GM18502 (cell line): ENCODE measurements around the gene XRCC6.
"Not testable (repeated sequence)": the region's sequence is repeated elsewhere in the genome, so short reads cannot be mapped to it uniquely, and the experiment has no call there.

ENCODE experiments used
- ATAC-seq: cut with Tn5 transposase; IDR thresholded peaks from one replicate; pipeline ENCODE4 v1.9.1; 2021; ENCODE audit warnings: mild to moderate bottlenecking; ENCODE audit not compliant: unreplicated experiment, poor library complexity

XRCC6 gene

DNA sequence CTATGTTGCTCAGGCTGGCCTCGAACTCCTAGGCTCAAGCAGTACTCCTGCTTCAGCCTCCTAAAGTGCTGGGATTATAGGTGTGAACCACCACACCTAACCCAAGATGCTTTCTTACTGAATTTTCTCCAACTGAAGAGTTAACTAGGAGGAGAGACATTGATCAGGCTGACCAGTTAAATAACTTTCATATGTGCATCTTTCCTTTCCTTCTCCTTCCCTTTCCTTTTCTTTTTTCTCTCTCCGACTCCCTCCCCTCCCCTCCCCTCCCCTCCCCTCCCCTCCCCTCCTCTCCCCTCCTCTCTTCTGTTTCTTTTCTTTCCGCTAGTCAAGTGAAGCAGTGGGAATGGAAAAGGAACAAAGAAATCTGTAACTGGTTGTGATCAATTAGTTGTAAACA is 26.7 kb downstream of the XRCC6 start:
- no peak for ATAC-seq

GRCh38 chr22:41648432-41648831 is 27.3 kb downstream of the XRCC6 start:
- ATAC-seq: no peak

GRCh38 chr22:41650229-41650628 is 29.1 kb downstream of the XRCC6 start:
- ATAC-seq: no peak

DNA sequence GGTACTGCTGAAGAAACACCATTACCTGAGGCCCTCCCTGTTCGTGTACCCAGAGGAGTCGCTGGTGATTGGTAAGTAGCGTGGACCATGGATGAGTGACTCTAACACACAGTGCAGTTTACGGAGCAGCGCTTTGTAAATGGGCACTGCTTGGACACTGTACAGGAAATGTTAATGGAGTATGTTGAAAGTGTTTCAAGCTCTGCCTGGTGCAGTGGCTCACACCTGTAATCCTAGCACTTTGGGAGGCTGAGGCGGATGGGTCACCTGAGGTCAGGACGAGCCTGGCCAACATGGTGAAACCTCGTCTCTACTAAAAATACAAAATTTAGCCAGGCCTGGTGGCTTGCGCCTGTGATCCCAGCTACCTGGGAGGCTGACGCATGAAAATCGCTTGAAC is 29.7 kb downstream of the XRCC6 start:
- ATAC-seq: no peak

- no peak for ATAC-seq
Observed at GRCh38 chr22:41654322-41654721, 33.2 kb downstream of the XRCC6 start.

- ATAC-seq: no peak
Observed at GRCh38 chr22:41656556-41656955, 35.5 kb downstream of the XRCC6 start.

DNA sequence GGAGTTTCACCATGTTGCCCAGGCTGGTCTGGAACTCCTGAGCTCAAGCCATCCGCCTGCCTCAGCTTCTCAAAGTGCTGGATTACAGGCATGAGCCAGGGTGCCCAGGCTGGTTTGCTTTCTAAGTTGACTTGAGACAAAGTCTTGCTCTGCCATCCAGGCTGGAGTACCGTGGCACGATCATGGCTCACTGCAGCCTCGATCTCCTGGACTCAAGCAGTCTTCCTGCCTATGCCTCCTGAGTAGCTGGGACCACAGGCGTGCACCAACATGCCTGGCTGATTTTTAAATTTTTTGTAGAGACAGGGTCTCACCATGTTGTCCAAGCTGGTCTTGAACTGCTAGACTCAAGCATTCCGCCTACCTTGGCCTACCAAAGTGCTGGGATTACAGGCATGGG is 36.6 kb downstream of the XRCC6 start:
- ATAC-seq: no peak

GRCh38 chr22:41658869-41659268 is 37.8 kb downstream of the XRCC6 start:
- no peak for ATAC-seq

- ATAC-seq: no peak
Observed at GRCh38 chr22:41659941-41660340, 38.8 kb downstream of the XRCC6 start.

DNA sequence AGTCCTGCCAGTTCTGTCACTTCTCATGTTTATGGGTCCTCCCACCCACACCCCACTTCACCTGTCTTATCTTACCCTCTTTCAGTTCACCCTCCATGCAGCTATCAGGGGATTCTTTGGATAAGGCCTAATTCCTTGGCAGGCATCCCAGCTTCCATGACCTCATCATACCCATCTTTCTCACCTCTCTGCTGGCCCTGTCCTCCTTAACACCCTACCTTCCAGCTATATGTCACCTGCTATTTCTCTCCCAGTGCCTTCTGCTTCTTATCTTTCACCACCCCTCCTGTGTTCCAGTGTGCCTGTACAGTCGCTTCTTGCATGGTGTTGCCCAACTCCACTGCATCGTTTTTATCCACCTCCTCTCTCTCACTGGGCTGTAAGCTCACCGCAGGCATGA is 39.3 kb downstream of the XRCC6 start:
- ATAC-seq: no peak

DNA sequence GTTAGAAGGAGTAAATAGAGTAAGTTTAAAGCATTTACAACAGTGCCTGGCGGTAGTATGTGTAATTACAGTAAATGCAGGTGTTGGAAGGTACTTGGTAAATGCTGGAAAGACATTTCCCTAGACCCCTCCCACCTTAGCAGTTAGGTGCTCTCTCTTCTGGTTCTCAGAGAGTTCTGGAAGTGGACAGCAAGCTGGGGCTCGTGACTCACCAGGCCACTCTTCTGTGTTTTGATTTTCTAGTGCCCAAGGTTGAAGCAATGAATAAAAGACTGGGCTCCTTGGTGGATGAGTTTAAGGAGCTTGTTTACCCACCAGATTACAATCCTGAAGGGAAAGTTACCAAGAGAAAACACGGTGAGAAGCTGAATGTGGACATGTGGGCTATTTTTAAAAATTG is 40.0 kb downstream of the XRCC6 start:
- no peak for ATAC-seq

DNA sequence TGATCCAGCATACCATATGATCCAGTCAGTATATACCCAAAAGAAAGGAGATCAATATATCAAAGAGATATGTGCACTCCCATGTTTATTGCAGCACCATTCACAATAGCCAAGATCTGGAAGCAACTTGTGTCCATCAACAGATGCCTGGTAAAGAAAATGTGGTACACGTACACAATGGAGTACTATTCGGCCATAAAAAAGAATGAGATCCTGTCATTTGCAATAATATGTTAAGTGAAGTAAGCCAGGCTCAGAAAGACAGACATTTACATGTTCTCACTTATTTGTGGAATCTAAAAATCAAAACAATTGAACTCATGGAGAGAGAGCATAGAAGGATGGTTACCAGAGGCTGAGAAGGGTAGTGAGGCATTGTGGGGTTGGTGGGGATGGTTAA is 40.6 kb downstream of the XRCC6 start:
- ATAC-seq: no peak

DNA sequence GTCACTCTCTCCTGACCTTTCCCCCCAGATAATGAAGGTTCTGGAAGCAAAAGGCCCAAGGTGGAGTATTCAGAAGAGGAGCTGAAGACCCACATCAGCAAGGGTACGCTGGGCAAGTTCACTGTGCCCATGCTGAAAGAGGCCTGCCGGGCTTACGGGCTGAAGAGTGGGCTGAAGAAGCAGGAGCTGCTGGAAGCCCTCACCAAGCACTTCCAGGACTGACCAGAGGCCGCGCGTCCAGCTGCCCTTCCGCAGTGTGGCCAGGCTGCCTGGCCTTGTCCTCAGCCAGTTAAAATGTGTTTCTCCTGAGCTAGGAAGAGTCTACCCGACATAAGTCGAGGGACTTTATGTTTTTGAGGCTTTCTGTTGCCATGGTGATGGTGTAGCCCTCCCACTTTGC is 42.5 kb downstream of the XRCC6 start:
- ATAC-seq: not testable (repeated sequence)

DNA sequence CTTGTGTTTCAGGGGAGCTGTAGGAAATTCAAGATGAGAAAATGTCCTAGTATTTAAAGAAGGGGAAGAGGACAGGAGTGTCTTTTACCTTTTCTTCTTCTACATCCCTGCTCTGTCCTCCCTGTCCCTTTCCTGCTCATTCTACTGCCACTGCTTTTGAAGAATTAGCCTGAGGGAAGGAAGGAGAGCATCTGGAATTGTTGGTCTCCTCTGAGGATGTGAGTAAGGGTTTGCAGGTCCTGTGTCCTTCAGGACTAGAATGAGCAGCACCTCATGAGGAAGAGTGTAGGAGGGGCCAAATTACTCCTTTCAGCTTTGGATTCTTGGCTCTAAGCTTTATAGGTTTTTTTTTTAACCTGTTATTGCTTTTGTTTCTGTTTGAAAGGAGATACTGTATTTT is 43.4 kb downstream of the XRCC6 start:
- no peak for ATAC-seq

DNA sequence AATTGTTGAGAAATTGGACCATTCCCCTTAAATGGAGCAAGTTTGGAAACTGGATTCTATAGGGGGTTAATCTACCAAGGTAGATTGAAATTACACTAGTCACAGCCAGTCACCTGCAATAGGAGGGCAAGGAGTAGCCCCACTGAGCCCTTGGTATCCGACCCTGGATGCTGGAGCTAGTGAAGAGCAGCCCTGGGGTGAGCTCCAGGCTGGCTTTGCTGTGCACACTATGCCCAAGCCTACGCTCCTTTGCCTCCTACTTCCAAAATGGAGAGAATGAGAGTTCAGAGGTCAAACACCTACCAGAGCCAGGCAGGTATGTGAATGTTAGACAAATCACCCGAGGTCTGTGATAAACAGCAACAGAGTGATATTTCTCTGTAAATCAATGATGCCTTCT is 43.9 kb downstream of the XRCC6 start:
- ATAC-seq: no peak

- no peak for ATAC-seq
Observed at GRCh38 chr22:41668971-41669911, 48.1 kb downstream of the XRCC6 start.

DNA sequence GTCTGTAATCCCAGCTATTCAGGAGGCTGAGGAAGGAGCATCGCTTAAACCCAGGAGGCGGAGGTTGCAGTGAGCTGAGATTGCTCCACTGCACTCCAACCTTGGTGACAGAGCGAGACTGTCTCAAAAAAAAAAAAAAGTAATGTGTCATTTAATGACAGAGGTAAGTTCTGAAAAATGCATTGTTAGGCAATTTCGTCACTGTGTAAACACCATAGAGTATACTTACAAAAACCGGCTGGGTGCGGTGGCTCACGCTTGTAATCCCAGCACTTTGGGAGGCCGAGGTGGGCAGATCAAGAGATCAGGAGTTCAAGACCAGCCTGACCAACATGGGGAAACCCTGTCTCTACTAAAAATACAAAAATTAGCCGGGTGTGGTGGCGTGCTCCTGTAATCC is 51.0 kb downstream of the XRCC6 start:
- ATAC-seq: not testable (repeated sequence)

GRCh38 chr22:41672780-41673509 is 51.9 kb downstream of the XRCC6 start:
- ATAC-seq: no peak

DNA sequence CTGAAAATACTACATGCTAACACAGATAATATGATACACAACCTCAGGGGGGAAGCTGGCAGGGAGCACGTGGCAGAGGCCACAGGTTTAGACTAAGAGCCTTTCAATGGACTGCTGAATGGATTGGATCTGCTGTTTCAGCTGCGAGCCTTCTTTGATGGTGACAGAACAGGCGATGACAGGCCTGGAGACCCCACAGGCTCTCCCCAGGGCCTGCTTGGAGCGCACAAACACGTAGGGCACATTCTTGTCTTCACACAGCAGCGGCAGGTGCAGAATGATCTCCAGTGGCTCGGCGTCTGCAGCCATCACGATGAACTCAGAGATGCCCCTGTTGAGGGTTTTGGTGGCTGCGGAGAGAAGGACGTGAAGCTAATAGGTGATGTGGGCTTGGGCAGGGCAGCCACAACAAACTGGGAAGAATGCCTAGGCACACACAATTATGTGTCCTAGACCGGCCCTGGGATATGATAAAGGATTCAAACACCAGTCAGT is 53.8 kb downstream of the XRCC6 start:
- ATAC-seq: no peak

- no peak for ATAC-seq
Observed at GRCh38 chr22:41676134-41676533, 55.0 kb downstream of the XRCC6 start.

DNA sequence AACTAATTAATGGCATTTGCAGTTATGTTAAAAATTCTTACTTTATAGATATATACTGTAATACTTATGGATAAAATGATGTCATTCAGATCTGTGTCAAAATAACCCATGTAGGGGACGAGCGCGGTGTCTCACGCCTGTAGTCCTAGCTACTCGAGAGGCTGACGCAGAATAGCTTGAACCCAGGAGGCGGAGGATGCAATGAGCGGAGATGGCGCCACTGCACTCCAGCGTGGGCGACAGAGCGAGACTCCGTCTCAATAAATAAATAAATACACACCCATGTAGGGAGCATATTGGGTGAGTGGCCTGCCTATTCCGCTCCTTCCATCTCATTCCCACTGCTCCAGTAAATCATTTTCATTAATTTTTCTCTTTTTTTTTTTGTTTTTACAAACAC is 60.5 kb downstream of the XRCC6 start:
- no peak for ATAC-seq
